HG03095 (cell line): ENCODE measurements around the gene DCC.

Source experiments
- ATAC-seq: cut with Tn5 transposase; IDR thresholded peaks from one replicate; pipeline ENCODE4 v1.9.1; 2021; ENCODE audit warnings: moderate library complexity; ENCODE audit not compliant: unreplicated experiment

The DCC gene

DNA sequence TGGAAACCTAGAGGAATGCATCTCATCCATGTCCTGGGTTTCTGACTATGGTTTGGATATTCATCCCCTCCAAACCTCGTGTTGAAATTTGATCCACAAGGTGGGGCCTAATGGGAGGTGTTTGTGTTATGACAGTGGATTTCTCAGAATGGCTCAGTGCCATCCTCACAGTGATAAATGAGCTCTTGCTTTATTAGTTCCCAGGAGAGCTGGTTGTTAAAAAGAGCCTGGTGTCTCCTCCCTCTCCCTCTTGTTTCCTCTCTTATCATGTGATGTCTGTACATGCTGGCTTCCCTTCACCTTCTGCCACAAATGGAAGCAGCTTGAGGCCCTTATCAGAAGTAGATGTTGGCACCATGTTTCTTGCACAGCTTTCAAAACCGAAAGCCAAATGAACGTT, 424.3 kb downstream of the DCC start:
- no peak for ATAC-seq

DNA sequence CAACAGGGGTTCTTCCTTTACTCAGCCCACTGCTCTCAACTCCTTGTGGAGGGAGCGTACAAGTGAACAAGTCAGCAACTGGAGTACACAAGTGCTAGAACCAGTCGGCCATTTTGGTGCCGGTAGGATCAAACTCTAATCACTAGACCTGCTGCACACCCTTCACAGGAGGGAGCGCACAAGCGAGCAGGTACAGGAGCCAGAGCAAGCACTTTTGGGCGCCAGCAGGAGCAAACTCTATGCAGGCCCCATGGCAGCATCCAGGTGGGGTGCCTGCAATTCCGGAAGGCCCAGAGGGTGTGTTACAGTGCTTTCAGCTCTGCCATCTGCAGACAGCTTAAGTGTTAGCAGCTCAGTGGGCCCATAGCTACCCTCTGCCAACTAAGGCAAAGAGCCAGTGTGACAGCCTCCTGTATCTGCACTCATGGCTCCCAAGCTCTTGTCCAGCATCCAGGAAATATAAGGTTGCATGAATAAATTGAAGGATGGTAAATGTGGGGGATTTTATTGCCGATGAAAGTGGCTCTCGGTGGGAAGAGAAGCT, 426.1 kb downstream of the DCC start:
- no peak for ATAC-seq

DNA sequence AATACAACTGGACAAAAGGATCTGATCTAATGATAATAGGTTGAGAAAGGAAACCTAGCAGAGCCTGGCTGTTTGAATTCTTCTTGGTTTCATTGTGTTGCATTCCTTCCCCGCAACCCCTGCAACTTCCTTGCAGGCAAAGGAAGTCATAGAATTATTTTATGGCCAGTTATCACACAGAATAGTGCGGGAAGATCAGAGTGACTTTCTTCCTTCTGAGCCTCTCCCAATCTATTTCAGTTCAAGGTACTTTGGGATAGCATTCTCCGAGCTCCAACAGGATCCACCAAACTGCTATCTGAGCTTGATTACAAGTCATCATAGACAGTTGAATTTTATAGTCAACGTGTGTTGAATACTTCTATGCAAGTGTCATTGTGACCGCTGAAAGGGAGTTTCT, 441.1 kb downstream of the DCC start:
- no peak for ATAC-seq

DNA sequence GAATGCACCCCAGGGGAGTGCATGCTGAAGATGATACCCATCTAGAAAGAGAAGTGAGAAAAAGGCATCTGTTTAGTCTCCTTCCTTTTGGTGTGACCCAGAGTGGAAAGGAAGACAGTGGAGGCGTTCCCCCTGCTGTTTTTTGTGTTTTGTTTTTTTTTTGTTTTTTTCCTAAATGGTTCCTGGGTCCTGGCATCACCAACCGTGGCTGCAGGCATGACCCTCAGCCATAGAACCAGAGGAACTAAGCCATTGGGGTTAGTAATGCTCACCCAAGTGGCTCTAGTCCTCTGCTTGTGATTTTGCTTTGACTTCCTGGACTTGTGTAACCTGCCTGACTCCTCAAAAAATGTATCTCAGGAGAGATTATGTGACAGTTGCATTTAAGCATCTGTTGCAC, 451.3 kb downstream of the DCC start:
- ATAC-seq, result no peak

DNA sequence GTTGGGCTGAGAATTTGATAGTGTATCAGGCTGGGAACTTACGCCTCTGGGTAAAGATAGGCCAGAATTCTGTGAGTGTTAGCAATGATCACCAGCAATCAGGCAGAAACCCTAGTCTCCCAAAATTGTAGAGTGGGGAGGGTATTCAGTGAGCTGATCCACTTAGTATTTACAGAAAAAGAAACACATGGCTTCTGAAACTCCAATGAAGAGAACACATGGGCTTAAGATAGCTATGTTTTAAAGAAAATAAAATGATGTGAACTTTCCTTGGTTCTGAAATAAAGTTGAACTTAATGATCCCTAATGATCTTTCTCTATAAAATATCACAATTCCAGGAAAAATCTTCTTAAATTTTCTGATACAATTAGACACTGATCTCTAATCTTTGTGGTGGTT, 472.8 kb downstream of the DCC start:
- no peak for ATAC-seq

DNA sequence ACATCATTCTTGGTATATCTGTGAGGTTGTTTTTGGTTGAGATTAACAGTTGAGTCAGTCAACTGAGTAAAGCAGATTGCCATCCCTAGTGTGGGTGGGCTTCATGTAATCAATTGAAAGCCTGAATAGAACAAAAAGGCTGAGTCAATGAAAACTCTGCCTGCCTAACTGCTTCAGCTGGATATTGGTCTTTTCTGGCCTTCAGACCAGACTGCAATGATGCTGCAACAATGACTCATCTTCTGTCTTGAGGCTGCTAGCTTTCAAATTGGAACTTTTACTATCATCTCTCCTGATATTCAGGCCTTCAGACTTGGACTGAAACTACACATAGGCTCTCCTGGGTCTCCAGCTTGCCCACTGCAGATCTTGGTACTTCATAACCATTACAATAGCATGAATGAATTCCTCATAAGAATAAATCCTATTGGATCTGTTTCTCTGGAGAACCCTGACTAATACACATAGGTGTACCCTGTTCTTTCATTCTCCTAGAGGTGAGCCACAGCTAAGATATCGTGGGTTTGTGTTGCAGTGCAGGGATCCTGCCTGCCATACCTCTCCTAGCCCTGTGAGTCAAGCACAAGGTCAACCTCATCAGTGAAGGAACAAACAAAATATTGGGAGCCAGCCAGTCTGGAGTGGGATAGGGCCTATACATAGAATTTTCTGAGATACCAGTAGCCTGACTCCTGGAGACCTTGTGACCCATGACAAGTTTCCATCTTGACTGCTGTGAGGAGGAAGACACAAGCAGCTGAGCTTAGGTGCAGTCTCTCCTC, 473.8 kb downstream of the DCC start:
- no peak for ATAC-seq

DNA sequence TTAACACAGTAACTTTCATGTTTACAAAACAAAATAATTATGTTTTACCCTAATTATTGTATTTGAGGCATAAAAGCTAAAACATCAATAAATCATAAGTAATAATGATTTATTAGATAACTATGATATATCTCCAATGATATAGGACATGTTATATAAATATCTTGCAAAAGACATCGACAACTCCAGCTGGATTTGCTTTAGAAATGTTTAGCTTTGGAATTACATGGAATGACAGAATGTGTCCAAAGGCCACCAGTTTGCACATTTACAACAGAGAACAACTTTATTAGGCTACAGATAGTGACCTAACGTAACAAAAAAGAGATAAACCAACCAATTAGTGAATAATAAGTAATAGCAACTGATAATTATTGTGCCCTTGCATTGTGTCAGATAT, 475.7 kb downstream of the DCC start:
- no peak for ATAC-seq

DNA sequence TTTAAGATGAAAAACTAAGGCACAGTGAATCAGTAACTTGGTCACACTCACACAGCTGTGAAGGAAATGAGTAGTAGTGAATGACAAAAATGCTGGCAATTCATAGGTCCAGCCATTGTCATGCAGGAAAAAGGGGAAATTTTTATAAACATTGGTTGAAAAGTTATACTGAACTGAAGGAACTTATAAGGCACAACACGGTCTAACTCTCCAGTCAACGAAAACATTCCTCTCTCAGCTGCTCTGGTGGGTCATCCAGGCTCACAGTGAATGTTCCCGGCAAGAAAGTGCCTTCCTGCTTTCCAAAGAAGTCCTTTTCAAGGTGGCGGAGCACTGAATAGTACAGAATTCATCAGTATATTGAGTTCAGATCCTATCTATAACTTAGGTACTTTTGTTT, 476.1 kb downstream of the DCC start:
- no peak for ATAC-seq

DNA sequence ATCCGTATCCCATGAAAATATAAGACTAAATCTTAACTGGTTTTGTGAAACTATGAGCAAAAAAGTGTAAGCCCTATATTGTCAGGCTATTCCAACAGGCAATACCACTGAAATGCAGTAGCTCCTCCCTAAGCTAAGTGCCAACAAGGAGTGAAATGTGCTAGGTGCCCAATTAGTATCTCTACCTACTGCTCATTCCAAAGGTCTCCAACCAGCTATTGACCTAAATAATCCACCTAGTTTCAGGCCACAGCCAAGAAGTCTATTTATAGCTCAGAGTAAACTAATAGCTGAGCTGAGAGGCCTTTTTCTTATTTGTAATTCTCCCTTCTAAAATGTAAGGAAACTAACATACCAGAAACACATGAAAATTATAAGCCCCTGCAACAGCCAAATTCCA, 482.2 kb downstream of the DCC start:
- no peak for ATAC-seq

DNA sequence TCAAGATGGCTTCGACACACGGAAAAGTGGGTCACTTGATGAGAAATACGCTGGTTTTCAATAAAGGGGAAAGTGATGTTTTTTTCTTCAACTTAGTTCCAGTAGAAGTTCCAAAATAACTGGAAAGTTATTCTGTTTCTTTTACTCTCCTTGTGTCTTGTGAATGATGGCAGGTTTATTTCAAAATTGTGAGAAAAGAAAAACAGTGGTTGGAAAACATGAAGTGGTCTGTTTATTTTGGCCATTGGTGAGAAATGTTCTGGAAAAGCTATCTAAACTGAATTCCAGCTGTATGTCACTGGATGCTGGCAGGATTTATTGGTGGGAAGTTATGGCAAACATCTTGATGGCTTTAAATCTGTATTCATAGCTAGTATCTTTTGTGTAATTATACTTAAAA, 484.1 kb downstream of the DCC start:
- ATAC-seq, result no peak

DNA sequence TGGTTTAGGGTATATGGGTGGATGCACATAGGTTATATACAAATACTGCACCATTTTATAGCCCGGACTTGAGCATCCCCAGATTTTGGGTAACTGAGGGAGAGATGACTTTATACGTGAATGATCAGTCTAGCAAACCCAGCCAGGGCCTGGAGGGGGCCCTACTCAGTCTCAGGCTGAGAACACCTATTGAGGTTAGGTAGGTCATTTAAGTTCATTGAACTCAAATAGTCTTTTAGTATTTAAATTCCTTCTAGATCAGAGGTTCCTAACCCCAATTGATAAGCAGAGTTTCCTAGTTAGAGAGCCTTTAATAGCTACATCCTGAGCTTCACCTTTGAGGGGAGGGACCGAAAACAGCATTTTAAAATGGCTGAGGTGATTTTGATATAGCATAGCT, 487.0 kb downstream of the DCC start:
- ATAC-seq, result no peak

DNA sequence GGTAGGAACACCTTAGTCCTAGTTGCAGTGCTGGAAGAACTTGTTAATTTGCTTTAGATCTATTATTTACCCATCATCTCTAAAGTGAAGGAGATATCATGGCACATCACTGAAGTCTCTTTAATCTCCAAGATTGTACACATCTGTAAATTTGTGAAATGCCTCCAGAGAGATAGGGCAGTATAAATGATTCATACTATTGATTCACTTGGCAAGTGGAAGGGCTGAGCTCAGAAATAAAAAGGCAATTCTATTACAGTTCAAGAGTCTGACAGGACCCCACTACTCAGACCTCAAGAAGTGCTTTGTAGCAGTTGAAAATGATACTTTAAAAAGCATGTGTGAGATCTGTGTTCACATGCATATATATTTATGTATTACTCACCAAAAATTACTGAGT, 489.3 kb downstream of the DCC start:
- ATAC-seq, result no peak

DNA sequence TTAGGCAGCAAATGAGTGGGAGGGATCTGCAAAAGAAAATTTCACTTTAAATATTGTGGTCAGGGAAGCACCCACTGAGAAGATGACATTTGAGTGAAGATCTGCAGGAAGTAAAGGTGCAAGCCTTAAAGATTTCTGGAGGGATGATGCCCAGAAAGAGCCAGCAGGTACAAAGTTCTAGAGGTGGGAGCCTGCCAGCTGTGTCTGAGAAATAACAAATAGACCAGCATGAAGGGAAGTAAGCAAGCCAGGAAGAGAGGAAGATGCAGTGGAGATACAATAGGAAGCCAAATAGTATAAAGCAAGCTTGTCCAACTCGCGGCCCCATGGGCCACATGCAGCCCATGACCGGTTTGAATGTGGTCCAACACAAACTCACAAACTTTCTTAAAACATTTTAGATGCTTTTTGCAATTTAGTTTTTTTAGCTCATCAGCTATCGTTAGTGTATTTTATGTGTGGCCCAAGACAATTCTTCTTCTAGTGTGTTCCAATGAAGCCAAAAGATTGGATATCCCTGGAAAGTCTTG, 489.9 kb downstream of the DCC start:
- no peak for ATAC-seq

DNA sequence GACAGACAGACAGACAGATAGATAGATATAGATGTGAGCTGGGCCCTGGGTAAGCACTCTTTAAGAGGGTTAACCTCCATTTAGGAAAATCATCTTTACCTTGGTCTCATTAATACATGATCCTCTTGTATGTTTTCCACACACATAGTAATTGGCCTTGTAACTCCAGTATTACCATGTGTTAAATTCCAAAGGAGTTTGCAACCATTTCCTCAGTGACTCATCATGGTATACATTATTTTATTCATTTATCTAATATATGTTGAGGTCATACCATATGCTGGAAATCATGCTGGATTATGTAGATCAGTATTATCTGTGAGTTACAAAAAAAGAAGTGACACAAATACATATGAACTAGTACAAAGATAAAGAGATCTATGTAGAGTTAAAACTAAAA, 504.3 kb downstream of the DCC start:
- no peak for ATAC-seq

DNA sequence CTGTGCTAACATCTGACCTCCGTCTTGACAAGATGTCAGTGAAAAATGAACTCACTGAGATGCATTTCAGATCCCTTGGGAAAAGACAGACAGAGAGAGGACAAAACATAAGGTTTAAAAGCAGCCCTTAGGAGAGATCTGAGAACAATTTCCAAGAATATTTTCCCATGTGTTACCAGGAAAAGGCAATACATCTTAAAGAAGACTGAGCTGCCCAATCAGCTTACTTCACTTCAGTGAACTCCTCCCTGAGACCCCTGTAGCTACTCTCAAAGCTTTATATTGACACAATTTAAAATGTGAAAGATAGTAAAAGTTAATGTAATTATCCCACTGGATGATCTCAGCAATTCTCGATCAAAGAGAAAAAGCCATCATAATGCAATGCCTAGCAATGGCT, 505.0 kb downstream of the DCC start:
- no peak for ATAC-seq

DNA sequence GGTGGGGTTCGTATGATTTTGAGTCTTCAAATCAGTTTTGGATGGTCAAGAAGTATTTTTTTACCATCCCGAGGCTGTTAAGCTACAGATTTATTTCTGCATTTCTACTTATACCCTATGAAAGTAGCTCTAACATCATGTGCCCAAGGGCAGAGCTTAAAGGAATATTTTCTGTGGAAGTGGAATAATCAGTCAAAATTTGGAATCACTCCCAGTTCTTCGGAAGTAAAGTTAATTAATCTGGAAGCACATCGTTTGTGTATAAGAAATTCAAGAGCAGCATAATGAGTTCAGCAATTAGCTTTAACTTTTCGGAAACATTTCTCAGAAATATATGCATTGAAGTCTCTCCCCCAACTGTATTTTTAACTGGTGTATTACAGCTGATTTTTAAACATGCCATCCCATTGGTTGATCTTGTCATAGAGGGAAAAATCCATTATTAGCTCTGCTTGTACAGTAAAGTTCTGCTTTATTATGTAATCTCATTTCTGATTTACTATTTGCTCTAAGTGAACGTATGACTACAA, 510.1 kb downstream of the DCC start:
- no peak for ATAC-seq

DNA sequence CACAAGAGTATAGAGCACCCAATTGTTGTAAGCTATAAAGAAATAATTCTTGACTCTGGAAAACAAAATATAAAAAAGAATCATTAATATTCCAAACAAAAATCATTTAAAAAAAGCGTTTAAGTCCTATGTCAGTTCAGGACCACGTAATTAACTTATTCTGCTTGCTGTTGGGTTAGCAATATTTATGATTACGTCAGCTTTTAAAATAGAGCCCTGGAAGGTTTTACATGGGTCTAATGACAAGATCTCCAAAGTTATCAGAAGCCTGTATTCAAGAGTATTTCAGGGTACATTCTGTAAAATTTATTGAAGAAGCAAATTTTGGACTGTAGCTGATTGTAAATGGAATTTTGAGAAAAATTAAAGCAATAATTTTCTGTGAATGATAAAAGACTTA, 521.6 kb downstream of the DCC start:
- no peak for ATAC-seq

DNA sequence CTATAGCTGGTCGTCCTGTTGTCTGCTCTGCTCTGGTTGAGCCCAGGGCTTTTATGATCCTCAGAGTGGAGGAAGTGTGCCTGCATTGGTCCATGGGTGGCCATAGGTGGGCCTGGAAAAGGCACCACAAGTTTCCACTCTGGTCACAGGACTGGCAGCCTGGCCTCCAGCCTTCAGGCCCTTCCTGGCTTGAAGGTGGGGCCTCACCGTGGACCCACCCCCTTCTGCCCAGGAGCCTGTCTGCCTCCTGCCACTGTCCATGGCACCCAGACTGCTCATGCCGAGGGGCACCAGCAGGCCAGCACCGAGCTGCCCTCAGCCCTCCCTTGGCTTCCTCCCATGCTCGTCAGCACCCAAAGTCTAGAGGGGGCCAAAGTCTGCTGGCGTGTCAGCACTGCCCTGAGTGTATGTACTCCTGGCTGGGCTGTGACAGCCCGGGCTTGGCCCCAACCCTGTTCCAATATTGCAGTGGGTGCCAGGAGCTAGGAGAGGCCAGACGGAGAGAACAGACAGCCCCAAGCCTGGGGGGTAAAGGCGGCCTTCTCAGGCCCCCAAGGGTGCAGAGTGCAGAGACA, 529.4 kb downstream of the DCC start:
- no peak for ATAC-seq

DNA sequence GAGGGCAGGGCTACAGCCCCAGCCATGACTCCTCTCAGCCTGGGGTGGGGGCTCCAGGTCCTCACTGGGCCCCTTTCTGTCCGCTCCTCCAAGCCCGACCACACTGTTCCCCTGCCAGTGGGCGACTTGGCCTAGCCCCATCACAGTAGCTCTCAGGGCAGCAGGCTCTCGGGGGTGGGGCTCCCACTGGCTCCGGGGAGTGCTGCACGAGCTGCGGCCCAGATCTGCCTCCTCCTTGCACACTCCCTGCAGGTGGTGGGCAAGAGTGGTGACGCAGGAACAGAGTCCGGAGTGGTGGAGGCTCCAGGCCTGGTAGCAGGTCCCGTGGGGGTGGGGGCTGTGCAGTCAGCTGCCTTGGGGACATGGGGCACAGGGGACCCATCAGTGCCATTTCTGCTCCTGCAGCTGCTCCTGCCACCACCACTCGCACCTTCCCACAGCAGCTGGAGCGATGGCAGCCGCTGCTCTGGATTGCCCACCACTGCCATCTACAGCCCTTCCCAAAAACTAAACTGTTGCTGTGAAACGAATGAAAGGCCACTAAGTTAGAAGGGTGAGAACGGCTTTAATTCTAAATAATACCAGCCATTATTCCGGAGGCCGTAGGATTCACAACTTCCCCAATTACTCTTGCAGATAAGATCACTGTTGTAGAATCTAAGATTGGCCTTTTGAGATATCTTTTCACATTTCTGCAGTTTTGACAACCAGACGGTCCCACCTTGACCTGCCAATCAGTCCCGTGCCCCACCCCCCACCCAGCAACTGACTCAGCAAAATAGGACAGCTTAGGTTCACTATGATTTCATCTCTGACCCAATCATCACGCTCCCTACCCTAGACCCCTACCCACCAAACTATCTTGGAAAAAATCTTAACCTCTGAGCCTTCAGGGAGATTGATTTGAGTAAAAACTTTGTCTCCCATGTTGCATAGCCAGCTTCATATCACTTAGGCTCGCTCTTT, 530.2 kb downstream of the DCC start:
- no peak for ATAC-seq

DNA sequence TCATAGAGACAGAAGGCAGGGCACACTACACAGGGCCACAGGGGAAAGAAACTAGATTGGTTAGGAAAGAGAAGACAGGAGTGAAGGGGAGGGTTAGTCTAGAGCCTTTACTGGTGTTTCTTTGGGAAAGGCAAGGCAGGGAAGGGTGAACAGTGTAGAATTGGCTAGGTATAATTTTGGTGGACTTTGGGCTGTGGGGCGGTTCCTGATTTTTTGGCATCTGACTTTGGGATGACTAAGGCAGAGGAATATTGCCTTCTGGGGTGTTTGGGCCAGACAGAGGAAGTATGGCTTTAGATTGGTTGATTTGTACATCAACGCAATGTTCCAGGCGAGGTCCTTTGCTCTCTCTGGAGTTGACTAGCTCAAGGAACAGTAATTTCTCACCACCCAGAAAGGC, 534.8 kb downstream of the DCC start:
- ATAC-seq, result no peak

DNA sequence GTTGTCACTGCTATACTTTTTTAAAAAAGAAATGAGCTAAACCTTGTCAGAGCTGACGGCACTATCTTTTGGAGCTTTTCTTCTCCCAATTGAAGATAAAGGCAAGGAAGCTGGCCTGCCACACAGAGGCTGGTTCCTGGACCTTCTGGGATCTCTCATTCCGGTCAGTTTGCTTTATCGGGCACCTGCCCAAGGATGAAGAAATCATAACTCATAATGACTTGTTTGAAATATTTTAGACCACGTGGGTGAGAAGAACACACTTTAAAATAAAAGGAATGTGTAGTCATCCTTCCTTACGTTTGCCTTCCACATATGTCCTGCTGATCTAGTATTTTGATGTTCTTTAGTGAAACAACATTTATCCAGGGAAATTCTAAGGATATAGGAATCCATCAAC, 535.7 kb downstream of the DCC start:
- no peak for ATAC-seq
